Measurements from ENCODE around the gene HS6ST3.

Gene HS6ST3

DNA sequence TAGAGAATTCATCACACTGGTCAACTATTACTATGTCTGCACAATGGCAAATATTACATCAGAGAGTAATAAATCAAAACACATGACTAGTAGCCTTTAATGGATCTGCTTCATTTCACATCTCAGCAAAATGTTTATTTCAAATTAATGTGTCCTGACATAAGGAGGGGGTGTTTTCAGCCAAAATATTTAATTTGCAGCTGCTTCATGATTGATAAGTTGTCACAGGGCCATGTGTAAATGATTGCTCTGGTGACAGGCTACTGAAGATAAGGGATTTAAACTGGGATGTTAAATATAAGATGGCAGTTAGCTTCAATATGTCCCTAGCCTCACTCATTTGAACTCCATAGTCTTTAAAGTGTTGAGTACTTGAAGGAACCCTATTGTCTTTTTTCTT lies 601.1 kb downstream of the HS6ST3 start:
- TF ChIP-seq, protein P1, sequence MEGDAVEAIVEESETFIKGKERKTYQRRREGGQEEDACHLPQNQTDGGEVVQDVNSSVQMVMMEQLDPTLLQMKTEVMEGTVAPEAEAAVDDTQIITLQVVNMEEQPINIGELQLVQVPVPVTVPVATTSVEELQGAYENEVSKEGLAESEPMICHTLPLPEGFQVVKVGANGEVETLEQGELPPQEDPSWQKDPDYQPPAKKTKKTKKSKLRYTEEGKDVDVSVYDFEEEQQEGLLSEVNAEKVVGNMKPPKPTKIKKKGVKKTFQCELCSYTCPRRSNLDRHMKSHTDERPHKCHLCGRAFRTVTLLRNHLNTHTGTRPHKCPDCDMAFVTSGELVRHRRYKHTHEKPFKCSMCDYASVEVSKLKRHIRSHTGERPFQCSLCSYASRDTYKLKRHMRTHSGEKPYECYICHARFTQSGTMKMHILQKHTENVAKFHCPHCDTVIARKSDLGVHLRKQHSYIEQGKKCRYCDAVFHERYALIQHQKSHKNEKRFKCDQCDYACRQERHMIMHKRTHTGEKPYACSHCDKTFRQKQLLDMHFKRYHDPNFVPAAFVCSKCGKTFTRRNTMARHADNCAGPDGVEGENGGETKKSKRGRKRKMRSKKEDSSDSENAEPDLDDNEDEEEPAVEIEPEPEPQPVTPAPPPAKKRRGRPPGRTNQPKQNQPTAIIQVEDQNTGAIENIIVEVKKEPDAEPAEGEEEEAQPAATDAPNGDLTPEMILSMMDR (IDR thresholded peaks at IDR 0.05; ENCODE audit: low read depth, low read length): no peak
- TF ChIP-seq EZH2phosphoT487 (IDR thresholded peaks at IDR 0.05; ENCODE audit: low read depth): no peak
- H3K27ac ChIP-seq (ENCODE audit: low read length): no peak overlapping the region
- no peaks in the 10 kb centered on the region for H3K27me3 ChIP-seq (ENCODE audit: low read depth, low read length)
- no peaks in the 10 kb centered on the region for H3K36me3 ChIP-seq (replicated peaks; ENCODE audit: low read depth, low read length)
- no peak overlapping the region for H3K4me3 ChIP-seq (ENCODE audit: low read length)
- H4K20me1 ChIP-seq (ENCODE audit: insufficient read depth, low read length): no peaks in the 10 kb centered on the region
- H3K9ac ChIP-seq (ENCODE audit: low read length): no peak overlapping the region
- H2AFZ ChIP-seq (ENCODE audit: low read depth, low read length): no peak overlapping the region
- no peaks in the 10 kb centered on the region for H3K9me3 ChIP-seq (ENCODE audit: insufficient read depth, low read length)
- H3K79me2 ChIP-seq (ENCODE audit: low read length): no peaks in the 10 kb centered on the region
- no peak overlapping the region for H3K4me2 ChIP-seq (ENCODE audit: low read length)
- no peaks in the 10 kb centered on the region for H3K4me1 ChIP-seq (ENCODE audit: low read length)

DNA sequence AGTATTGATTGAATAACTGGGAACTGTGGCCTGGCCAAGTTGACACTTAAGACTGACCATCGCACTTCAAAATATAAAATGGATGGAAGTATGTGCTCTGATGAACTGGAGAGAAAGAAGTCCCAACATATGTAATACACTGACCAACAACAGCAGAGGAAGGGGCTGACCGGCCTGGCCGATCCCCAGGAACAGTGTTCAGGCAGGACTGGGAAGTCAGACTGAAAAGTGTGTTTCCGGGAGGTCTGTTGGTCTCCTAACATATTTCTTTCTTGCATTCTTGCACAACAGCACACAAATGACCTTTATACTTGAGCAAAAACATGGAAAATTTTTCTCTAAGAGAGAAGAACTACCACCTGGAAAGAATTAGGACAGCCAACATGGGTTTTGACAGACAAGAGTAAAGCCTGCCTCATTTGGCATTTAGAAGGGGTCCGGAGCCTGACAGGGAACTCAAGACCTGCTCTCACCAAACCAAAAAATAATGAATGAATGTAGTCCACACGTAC lies 606.5 kb downstream of the HS6ST3 start:
- H2AFZ ChIP-seq (ENCODE audit: low read depth, low read length): no peak overlapping the region
- H3K4me1 ChIP-seq (ENCODE audit: low read length): no peaks in the 10 kb centered on the region
- no peak overlapping the region for H3K9ac ChIP-seq (ENCODE audit: low read length)
- H3K27ac ChIP-seq (ENCODE audit: low read length): no peak overlapping the region
- no peaks in the 10 kb centered on the region for H4K20me1 ChIP-seq (ENCODE audit: insufficient read depth, low read length)
- TF ChIP-seq, protein P1 (IDR thresholded peaks at IDR 0.05; ENCODE audit: low read depth, low read length): no peak
- TF ChIP-seq EZH2phosphoT487 (IDR thresholded peaks at IDR 0.05; ENCODE audit: low read depth): no peak
- H3K79me2 ChIP-seq (ENCODE audit: low read length): no peaks in the 10 kb centered on the region
- no peak overlapping the region for H3K4me3 ChIP-seq (ENCODE audit: low read length)
- no peaks in the 10 kb centered on the region for H3K27me3 ChIP-seq (ENCODE audit: low read depth, low read length)
- H3K4me2 ChIP-seq (ENCODE audit: low read length): no peak overlapping the region
- no peaks in the 10 kb centered on the region for H3K36me3 ChIP-seq (replicated peaks; ENCODE audit: low read depth, low read length)
- H3K9me3 ChIP-seq (ENCODE audit: insufficient read depth, low read length): no peaks in the 10 kb centered on the region

DNA sequence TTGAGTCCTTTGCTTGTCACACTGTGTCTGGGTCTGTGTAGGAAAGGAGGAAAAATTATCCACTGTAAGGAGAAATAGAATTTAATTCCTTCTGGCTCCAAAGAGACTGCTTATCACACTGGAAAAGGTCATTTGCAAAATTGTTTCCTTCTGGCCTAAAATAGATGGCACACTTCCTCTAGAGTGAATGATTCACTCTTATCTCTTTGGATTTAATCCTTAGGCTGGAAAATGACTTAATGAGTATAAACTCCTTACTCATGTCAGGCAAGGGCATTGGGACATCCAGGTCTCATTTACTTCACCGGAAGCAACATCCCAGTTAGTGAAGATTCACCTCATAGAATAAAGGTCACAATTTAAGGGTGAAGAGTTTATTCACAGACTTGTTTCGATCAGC lies 610.8 kb downstream of the HS6ST3 start:
- TF ChIP-seq, protein P1 (IDR thresholded peaks at IDR 0.05; ENCODE audit: low read depth, low read length): no peak
- TF ChIP-seq EZH2phosphoT487 (IDR thresholded peaks at IDR 0.05; ENCODE audit: low read depth): no peak
- no peak overlapping the region for H3K27ac ChIP-seq (ENCODE audit: low read length)
- no peaks in the 10 kb centered on the region for H3K36me3 ChIP-seq (replicated peaks; ENCODE audit: low read depth, low read length)
- H3K9me3 ChIP-seq (ENCODE audit: insufficient read depth, low read length): no peaks in the 10 kb centered on the region
- H2AFZ ChIP-seq (ENCODE audit: low read depth, low read length): no peak overlapping the region
- H3K4me2 ChIP-seq (ENCODE audit: low read length): no peak overlapping the region
- no peak overlapping the region for H3K4me3 ChIP-seq (ENCODE audit: low read length)
- no peak overlapping the region for H3K9ac ChIP-seq (ENCODE audit: low read length)
- H3K27me3 ChIP-seq (ENCODE audit: low read depth, low read length): no peaks in the 10 kb centered on the region
- no peaks in the 10 kb centered on the region for H3K4me1 ChIP-seq (ENCODE audit: low read length)
- no peaks in the 10 kb centered on the region for H3K79me2 ChIP-seq (ENCODE audit: low read length)
- H4K20me1 ChIP-seq (ENCODE audit: insufficient read depth, low read length): no peaks in the 10 kb centered on the region

DNA sequence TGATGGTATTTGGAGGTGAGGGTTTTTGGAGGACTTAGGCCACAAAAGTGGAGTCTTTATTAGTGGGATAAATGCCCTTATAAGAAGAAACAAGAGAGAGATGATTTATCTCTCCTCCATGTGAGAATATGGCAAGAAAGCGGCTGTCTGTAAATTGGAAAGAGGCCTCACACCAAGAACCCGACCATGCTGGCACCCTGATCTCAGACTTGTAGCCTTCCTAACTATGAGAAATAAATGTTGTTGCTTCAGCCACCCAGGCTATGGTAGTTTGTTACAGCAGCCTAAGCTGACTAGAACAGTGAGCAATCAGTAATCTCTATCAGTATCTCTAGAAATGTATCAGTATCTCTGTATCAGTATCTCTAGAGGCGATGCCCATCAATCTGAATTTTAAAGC lies 617.2 kb downstream of the HS6ST3 start:
- H3K4me2 ChIP-seq (ENCODE audit: low read length): no peak overlapping the region
- no peak overlapping the region for H2AFZ ChIP-seq (ENCODE audit: low read depth, low read length)
- no peaks in the 10 kb centered on the region for H3K36me3 ChIP-seq (replicated peaks; ENCODE audit: low read depth, low read length)
- no peaks in the 10 kb centered on the region for H3K9me3 ChIP-seq (ENCODE audit: insufficient read depth, low read length)
- H3K79me2 ChIP-seq (ENCODE audit: low read length): no peaks in the 10 kb centered on the region
- TF ChIP-seq, protein P1 (IDR thresholded peaks at IDR 0.05; ENCODE audit: low read depth, low read length): no peak
- TF ChIP-seq EZH2phosphoT487 (IDR thresholded peaks at IDR 0.05; ENCODE audit: low read depth): no peak
- H3K4me1 ChIP-seq (ENCODE audit: low read length): no peaks in the 10 kb centered on the region
- H3K27ac ChIP-seq (ENCODE audit: low read length): no peak overlapping the region
- no peak overlapping the region for H3K9ac ChIP-seq (ENCODE audit: low read length)
- no peaks in the 10 kb centered on the region for H3K27me3 ChIP-seq (ENCODE audit: low read depth, low read length)
- H3K4me3 ChIP-seq (ENCODE audit: low read length): no peak overlapping the region
- no peaks in the 10 kb centered on the region for H4K20me1 ChIP-seq (ENCODE audit: insufficient read depth, low read length)

Measured in OCI-LY3 (cell line).